ENCODE measurements around the gene CMIP.

CMIP gene

GRCh38 chr16:81495321-81496234 is 51.0 kb downstream of the CMIP start:
- no peak for DNase-seq (ENCODE audit: low spot score)

GRCh38 chr16:81496321-81496720 is 51.7 kb downstream of the CMIP start:
- DNase-seq (ENCODE audit: low spot score) = no peak

- no peak for DNase-seq (ENCODE audit: low spot score)
Observed at GRCh38 chr16:81496742-81497141, 52.1 kb downstream of the CMIP start.

GRCh38 chr16:81497690-81498089 is 53.1 kb downstream of the CMIP start:
- DNase-seq (ENCODE audit: low spot score) = no peak

GRCh38 chr16:81498351-81498750 is 53.7 kb downstream of the CMIP start:
- DNase-seq (ENCODE audit: low spot score) = no peak

- no peak for DNase-seq (ENCODE audit: low spot score)
Observed at GRCh38 chr16:81499576-81500380, 55.2 kb downstream of the CMIP start.

- DNase-seq (ENCODE audit: low spot score) = no peak
Observed at GRCh38 chr16:81500833-81501521, 56.4 kb downstream of the CMIP start.

GRCh38 chr16:81502396-81503070 is 57.9 kb downstream of the CMIP start:
- no peak for DNase-seq (ENCODE audit: low spot score)

- no peak for DNase-seq (ENCODE audit: low spot score)
Observed at GRCh38 chr16:81505011-81505661, 60.5 kb downstream of the CMIP start.

- no peak for DNase-seq (ENCODE audit: low spot score)
Observed at GRCh38 chr16:81509404-81509803, 64.8 kb downstream of the CMIP start.

- DNase-seq (ENCODE audit: low spot score) = no peak
Observed at GRCh38 chr16:81510016-81510415, 65.4 kb downstream of the CMIP start.

- no peak for DNase-seq (ENCODE audit: low spot score)
Observed at GRCh38 chr16:81511371-81511770, 66.8 kb downstream of the CMIP start.

GRCh38 chr16:81513204-81514040 is 68.8 kb downstream of the CMIP start:
- peak; percentile 58 for DNase-seq (ENCODE audit: low spot score)

GRCh38 chr16:81514041-81514559 is 69.5 kb downstream of the CMIP start:
- DNase-seq (ENCODE audit: low spot score) = no peak

GRCh38 chr16:81514568-81515258 is 70.1 kb downstream of the CMIP start:
- no peak for DNase-seq (ENCODE audit: low spot score)

- DNase-seq (ENCODE audit: low spot score) = no peak
Observed at GRCh38 chr16:81515281-81515680, 70.7 kb downstream of the CMIP start.

- DNase-seq (ENCODE audit: low spot score) = no peak
Observed at GRCh38 chr16:81515721-81516120, 71.1 kb downstream of the CMIP start.

GRCh38 chr16:81516478-81517149 is 72.0 kb downstream of the CMIP start:
- no peak for DNase-seq (ENCODE audit: low spot score)

- no peak for DNase-seq (ENCODE audit: low spot score)
Observed at GRCh38 chr16:81517150-81517499, 72.5 kb downstream of the CMIP start.
